H1 (cell line): Measurements from ENCODE around the gene MICA. TPM values are rescaled to one million over a fixed set of nuclear protein-coding genes. Genes with fewer than 3 reads are reported as not detected.

ENCODE experiments used
- CTCF ChIA-PET: fragments of 300-600 bp; sonication (Branson Sonifier 250); formaldehyde crosslinking; loops from one replicate; lab custom pipeline; 2021; ENCODE audit not compliant: partially characterized antibody; lab: Charles Lee
- POLR2A ChIA-PET: fragments of 300-600 bp; sonication (Branson Sonifier 250); formaldehyde crosslinking; loops from one replicate; lab custom pipeline; 2021; ENCODE audit warnings: inconsistent platforms; ENCODE audit not compliant: partially characterized antibody; lab: Charles Lee
- DNase-seq, 2 experiments: peaks; one replicate each; pipeline versions ENCODE4 v3.0.0 to v3.0.0-alpha.2; 2010 to 2022; ENCODE audit warnings: low spot score in 2 of 2, low read depth in 1 of 2, mixed read lengths in 1 of 2
- FAIRE-seq: peaks from 2 replicates; lab custom pipeline; 2011; peaks lifted over from hg19 to GRCh38; lab: Jason Lieb, UNC
- H2AFZ ChIP-seq: 2 replicates; pipeline ENCODE4 v1.8.1; 2012; ENCODE audit warnings: low read length, inconsistent platforms
- H2AK5ac ChIP-seq: 2 replicates; pipeline ENCODE4 v1.6.1; 2013; ENCODE audit warnings: low read depth, low read length
- H2BK120ac ChIP-seq: replicated peaks from 2 replicates; pipeline ENCODE3; 2013; ENCODE audit warnings: low read depth, low read length, inconsistent platforms
- H2BK12ac ChIP-seq: 2 replicates; pipeline ENCODE4 v1.6.1; 2013; ENCODE audit warnings: low read depth, low read length
- H2BK15ac ChIP-seq: 2 replicates; pipeline ENCODE4 v1.6.1; 2013; ENCODE audit warnings: low read length
- H2BK20ac ChIP-seq: 2 replicates; pipeline ENCODE4 v1.6.1; 2013; ENCODE audit warnings: low read length
- H2BK5ac ChIP-seq: 2 replicates; pipeline ENCODE4 v1.6.1; 2013; ENCODE audit warnings: low read depth, low read length
- H3K14ac ChIP-seq: 2 replicates; pipeline ENCODE4 v1.6.1; 2013; ENCODE audit warnings: inconsistent platforms; ENCODE audit not compliant: insufficient read length
- H3K18ac ChIP-seq: 2 replicates; pipeline ENCODE4 v1.6.1; 2013; ENCODE audit warnings: low read length; ENCODE audit errors: extremely low read depth
- H3K23ac ChIP-seq: 2 replicates; pipeline ENCODE4 v1.6.1; 2013; ENCODE audit warnings: inconsistent platforms; ENCODE audit not compliant: insufficient read length
- H3K23me2 ChIP-seq: 2 replicates; pipeline ENCODE4 v1.6.1; 2013; ENCODE audit warnings: low read depth, low read length
- H3K27ac ChIP-seq: 2 replicates; pipeline ENCODE4 v1.6.1; 2011; ENCODE audit warnings: low read depth, low read length, inconsistent platforms
- H3K27me3 ChIP-seq, 4 experiments: replicated peaks in 1 of 4; 1 replicate in 1 of 4; 2 replicates in 3 of 4; pipeline versions ENCODE4 v1.6.1 to v1.8.1; 2011 to 2013; ENCODE audit warnings: low read length in 3 of 4, mild to moderate bottlenecking in 3 of 4, inconsistent platforms in 2 of 4, mixed read lengths in 2 of 4, moderate library complexity in 1 of 4; ENCODE audit not compliant: control insufficient read depth in 3 of 4, insufficient read depth in 3 of 4; ENCODE audit errors: extremely low read depth in 1 of 4
- H3K36me3 ChIP-seq, 4 experiments: 2 replicates each; pipeline versions ENCODE4 v1.6.1 to v1.8.1; 2011 to 2013; ENCODE audit warnings: mild to moderate bottlenecking in 4 of 4, low read length in 3 of 4, moderate library complexity in 2 of 4, control low read depth in 1 of 4, inconsistent platforms in 1 of 4; ENCODE audit not compliant: insufficient read depth in 4 of 4, control insufficient read depth in 2 of 4
- H3K4ac ChIP-seq: replicated peaks from 2 replicates; pipeline ENCODE3; 2013; ENCODE audit warnings: low read length, low read depth, mixed read lengths, inconsistent platforms; ENCODE audit not compliant: insufficient read length
- H3K4me1 ChIP-seq, 4 experiments: replicated peaks in 1 of 4; 1 replicate in 1 of 4; 2 replicates in 3 of 4; pipeline versions ENCODE4 v1.6.1 to v1.8.1; 2011 to 2013; ENCODE audit warnings: low read length in 3 of 4, inconsistent platforms in 2 of 4, mixed read lengths in 1 of 4; ENCODE audit not compliant: insufficient read depth in 4 of 4, control insufficient read depth in 3 of 4
- H3K4me2 ChIP-seq, 2 experiments: 2 replicates each; pipeline versions ENCODE4 v1.6.1 to v1.8.1; 2011 to 2013; ENCODE audit warnings: low read depth in 2 of 2, low read length in 2 of 2, control low read depth in 1 of 2, inconsistent platforms in 1 of 2, mild to moderate bottlenecking in 1 of 2; ENCODE audit not compliant: insufficient read depth in 1 of 2
- H3K4me3 ChIP-seq, 4 experiments: fragments of 200-600, 300-600 bp in 1 of 4; sonication (generic), shearing (Covaris generic), sonication (Bioruptor Twin) in 1 of 4; 2 replicates each; pipeline versions ENCODE4 v1.5.1 to v1.8.1; 2011 to 2016; ENCODE audit warnings: low read length in 4 of 4, low read depth in 3 of 4, control low read depth in 2 of 4, inconsistent platforms in 2 of 4, mild to moderate bottlenecking in 2 of 4, mixed read lengths in 1 of 4, moderate library complexity in 1 of 4; ENCODE audit not compliant: insufficient read depth in 2 of 4; ENCODE audit errors: extremely low read depth in 1 of 4
- H3K56ac ChIP-seq: replicated peaks from 2 replicates; pipeline ENCODE3; 2013; ENCODE audit warnings: low read depth, mild to moderate bottlenecking, mixed read lengths, low read length, inconsistent platforms; ENCODE audit not compliant: insufficient read length
- H3K79me1 ChIP-seq: 2 replicates; pipeline ENCODE4 v1.6.1; 2013; ENCODE audit warnings: low read depth, low read length, control low read depth
- H3K79me2 ChIP-seq, 2 experiments: 2 replicates each; pipeline versions ENCODE4 v1.6.1 to v1.8.1; 2012 to 2013; ENCODE audit warnings: low read length in 2 of 2, mild to moderate bottlenecking in 2 of 2, inconsistent platforms in 1 of 2; ENCODE audit not compliant: insufficient read depth in 2 of 2, control insufficient read depth in 1 of 2
- H3K9ac ChIP-seq, 4 experiments: replicated peaks in 1 of 4; 1 replicate in 1 of 4; 2 replicates in 3 of 4; pipeline versions ENCODE4 v1.6.1 to v1.8.1; 2011 to 2013; ENCODE audit warnings: low read depth in 3 of 4, low read length in 3 of 4, control low read depth in 2 of 4, mild to moderate bottlenecking in 2 of 4, moderate library complexity in 2 of 4, inconsistent platforms in 1 of 4; ENCODE audit errors: extremely low read depth in 1 of 4
- H3K9me3 ChIP-seq, 2 experiments: 2 replicates each; pipeline versions ENCODE4 v1.6.1 to v1.8.1; 2012 to 2013; ENCODE audit warnings: mild to moderate bottlenecking in 2 of 2, moderate library complexity in 2 of 2, control low read depth in 1 of 2, inconsistent platforms in 1 of 2, low read depth in 1 of 2, low read length in 1 of 2, mixed read lengths in 1 of 2; ENCODE audit not compliant: insufficient read depth in 2 of 2
- H4K20me1 ChIP-seq, 2 experiments: replicated peaks in 1 of 2; 2 replicates each; pipeline versions ENCODE3 to v1.8.1; 2011 to 2013; ENCODE audit warnings: inconsistent platforms in 2 of 2, low read length in 2 of 2, mild to moderate bottlenecking in 1 of 2; ENCODE audit not compliant: insufficient read depth in 2 of 2, control insufficient read depth in 1 of 2
- H4K5ac ChIP-seq: 2 replicates; pipeline ENCODE4 v1.6.1; 2013; ENCODE audit warnings: low read length, low read depth, mixed read lengths, inconsistent platforms; ENCODE audit not compliant: insufficient read length
- H4K8ac ChIP-seq: 2 replicates; pipeline ENCODE4 v1.8.0; 2013; ENCODE audit warnings: mild to moderate bottlenecking, moderate library complexity, low read length, inconsistent platforms; ENCODE audit not compliant: insufficient read depth; ENCODE audit errors: extremely low read depth
- H4K91ac ChIP-seq: replicated peaks from 2 replicates; pipeline ENCODE3; 2013; ENCODE audit warnings: low read length, mixed read lengths, inconsistent platforms; ENCODE audit not compliant: insufficient read length
- EZH2 ChIP-seq: fragments of 200-600 bp; sonication (generic); IDR thresholded peaks from 2 replicates; pipeline ENCODE4 v1.7.1; 2012; ENCODE audit warnings: low read depth, mild to moderate bottlenecking, moderate library complexity, low read length, inconsistent platforms; ENCODE audit not compliant: severe bottlenecking
- HDAC6 ChIP-seq: IDR thresholded peaks from one replicate; pipeline ENCODE4 v1.7.1; 2012; ENCODE audit warnings: low read depth, mild to moderate bottlenecking, inconsistent platforms, low read length, moderate library complexity
- SAP30 ChIP-seq: fragments of 300-600 bp; sonication (generic); IDR thresholded peaks from 2 replicates; pipeline ENCODE4 v1.7.1; 2012; ENCODE audit warnings: low read length, moderate library complexity, mild to moderate bottlenecking, inconsistent platforms; ENCODE audit not compliant: insufficient read depth, insufficient replicate concordance
- SUZ12 ChIP-seq: fragments of 200-600 bp; sonication (generic); IDR thresholded peaks from 2 replicates; pipeline ENCODE4 v1.6.1; 2012; ENCODE audit warnings: mild to moderate bottlenecking, inconsistent platforms, low read length, moderate library complexity, mixed read lengths
- TAF7 ChIP-seq: optimal IDR thresholded peaks from 2 replicates; pipeline ENCODE3; 2011; ENCODE audit warnings: low read depth, mild to moderate bottlenecking, inconsistent platforms, low read length, moderate library complexity, borderline replicate concordance
- TBP ChIP-seq: IDR thresholded peaks from 2 replicates; pipeline ENCODE4 v1.6.1; 2011; ENCODE audit warnings: low read depth, low read length, improper control_type of control experiment
- polyA plus RNA-seq, 7 experiments: library from polyadenylated mRNA; depleted of rRNA in 3 of 7; stranded (reverse) in 5 of 7; unstranded in 2 of 7; fragments of >200 nt in 5 of 7; fragments of 200-250 nt in 2 of 7; gene quantifications; 1 replicate in 5 of 7; 2 replicates in 1 of 7; 4 replicates in 1 of 7; pipeline versions ENCODE4 v1.2.1 to v1.2.3, GENCODE V29; 2011 to 2013; ENCODE audit warnings: missing spikeins in 2 of 7, mixed read lengths in 2 of 7
- total RNA-seq: library from RNA; stranded (reverse); fragmentation: NEBNext Ultra II Directional; extraction: Animal tissue kit (Norgen Biotek cat#: 25700); gene quantifications from 2 replicates; pipeline ENCODE4 v1.2.1, GENCODE V29; 2021
- TF ChIP-seq, protein P1 (sequence below): IDR thresholded peaks from 2 replicates; pipeline ENCODE4 v1.6.1; 2012; ENCODE audit warnings: inconsistent platforms
- TF ChIP-seq, protein P2 (sequence below), 3 experiments: IDR thresholded peaks; 1 replicate in 2 of 3; 2 replicates in 1 of 3; pipeline versions ENCODE4 v1.5.1 to v1.6.1; 2011; ENCODE audit warnings: low read length in 3 of 3, mild to moderate bottlenecking in 3 of 3, inconsistent platforms in 2 of 3, low read depth in 1 of 3, moderate library complexity in 1 of 3; ENCODE audit not compliant: insufficient read depth in 1 of 3; ENCODE audit errors: control extremely low read depth in 1 of 3

Gene MICA
- total and polyA plus RNA-seq, 2 of the 8 experiments (the other 6 are each of a cell fraction or from before 2014, with no cell fraction given) = 12.5 to 16.3 TPM

- no peak overlapping the region for H2BK15ac ChIP-seq
- FAIRE-seq = no peak
- CTCF ChIA-PET = interaction anchor here (1.0 kb wide), 2 partner anchors 8 to 10 kb away, joined by 3 to 4 read pairs; no protein-coding TSS in a partner anchor
- TF ChIP-seq, protein P1, sequence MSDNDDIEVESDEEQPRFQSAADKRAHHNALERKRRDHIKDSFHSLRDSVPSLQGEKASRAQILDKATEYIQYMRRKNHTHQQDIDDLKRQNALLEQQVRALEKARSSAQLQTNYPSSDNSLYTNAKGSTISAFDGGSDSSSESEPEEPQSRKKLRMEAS = no peak
- TF ChIP-seq, protein P2, sequence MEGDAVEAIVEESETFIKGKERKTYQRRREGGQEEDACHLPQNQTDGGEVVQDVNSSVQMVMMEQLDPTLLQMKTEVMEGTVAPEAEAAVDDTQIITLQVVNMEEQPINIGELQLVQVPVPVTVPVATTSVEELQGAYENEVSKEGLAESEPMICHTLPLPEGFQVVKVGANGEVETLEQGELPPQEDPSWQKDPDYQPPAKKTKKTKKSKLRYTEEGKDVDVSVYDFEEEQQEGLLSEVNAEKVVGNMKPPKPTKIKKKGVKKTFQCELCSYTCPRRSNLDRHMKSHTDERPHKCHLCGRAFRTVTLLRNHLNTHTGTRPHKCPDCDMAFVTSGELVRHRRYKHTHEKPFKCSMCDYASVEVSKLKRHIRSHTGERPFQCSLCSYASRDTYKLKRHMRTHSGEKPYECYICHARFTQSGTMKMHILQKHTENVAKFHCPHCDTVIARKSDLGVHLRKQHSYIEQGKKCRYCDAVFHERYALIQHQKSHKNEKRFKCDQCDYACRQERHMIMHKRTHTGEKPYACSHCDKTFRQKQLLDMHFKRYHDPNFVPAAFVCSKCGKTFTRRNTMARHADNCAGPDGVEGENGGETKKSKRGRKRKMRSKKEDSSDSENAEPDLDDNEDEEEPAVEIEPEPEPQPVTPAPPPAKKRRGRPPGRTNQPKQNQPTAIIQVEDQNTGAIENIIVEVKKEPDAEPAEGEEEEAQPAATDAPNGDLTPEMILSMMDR (IDR thresholded peaks at IDR 0.05; ENCODE audit: control extremely low read depth in 1 of 3, insufficient read depth in 1 of 3, low read depth in 1 of 3, low read length in 3 of 3) = no peak
- TF ChIP-seq SUZ12 (no peak), SAP30 (no peak), HDAC6 (no peak), EZH2 (no peak), TAF7 (no peak), TBP (no peak)
Observed at GRCh38 chr6:31407699-31408098, 4.3 kb downstream of the MICA start.

More at GRCh38 chr6:31407699-31408098, 4.3 kb downstream of the MICA start:
- peaks cover 8% of the 10 kb centered on the region; the same call in 1 of the 2 replicates for H3K23me2 ChIP-seq
- no peak overlapping the region for H4K8ac ChIP-seq
- no peak overlapping the region for H3K18ac ChIP-seq
- no peak overlapping the region for H2BK120ac ChIP-seq
- no peak overlapping the region for H2BK12ac ChIP-seq
- no peak overlapping the region for H3K27ac ChIP-seq
- peaks cover 9% of the 10 kb centered on the region for H3K79me1 ChIP-seq
- no peak overlapping the region for H2BK20ac ChIP-seq
- no peak overlapping the region for H3K4me3 ChIP-seq
- DNase-seq = no peak
- H3K79me2 ChIP-seq = peaks cover 10 to 63% of the 10 kb centered on the region in 2 experiments
- no peak overlapping the region for H3K14ac ChIP-seq
- H2AK5ac ChIP-seq = no peak overlapping the region
- H4K20me1 ChIP-seq = peaks cover 15 to 20% of the 10 kb centered on the region in 2 experiments
- H2AFZ ChIP-seq = no peak overlapping the region
- H2BK5ac ChIP-seq = no peak overlapping the region
- H3K9ac ChIP-seq = no peak overlapping the region
- H3K4ac ChIP-seq = no peak overlapping the region
- no peaks in the 10 kb centered on the region for H3K9me3 ChIP-seq
- no peak overlapping the region for H3K56ac ChIP-seq
- H3K36me3 ChIP-seq = peaks cover 4 to 18% (median 5%) of the 10 kb centered on the region in 4 experiments; a peak in 5 of 8 replicates
- no peak overlapping the region for H3K23ac ChIP-seq
- H3K27me3 ChIP-seq = no peaks in the 10 kb centered on the region; a peak in 1 of 7 replicates
- no peak overlapping the region for H4K91ac ChIP-seq
- H4K5ac ChIP-seq = no peak overlapping the region
- H3K4me1 ChIP-seq = peaks cover 0 to 12% (median 3%) of the 10 kb centered on the region in 4 experiments; a peak in 5 of 7 replicates
- POLR2A ChIA-PET = no interaction called here
- H3K4me2 ChIP-seq = no peak overlapping the region
